H1 (cell line): Measurements from ENCODE around the gene PATJ. TPM values are rescaled to one million over a fixed set of nuclear protein-coding genes. Genes with fewer than 3 reads are reported as not detected.

Source experiments
- CTCF ChIA-PET: fragments of 300-600 bp; sonication (Branson Sonifier 250); formaldehyde crosslinking; loops from one replicate; lab custom pipeline; 2021; ENCODE audit not compliant: partially characterized antibody; lab: Charles Lee
- POLR2A ChIA-PET: fragments of 300-600 bp; sonication (Branson Sonifier 250); formaldehyde crosslinking; loops from one replicate; lab custom pipeline; 2021; ENCODE audit warnings: inconsistent platforms; ENCODE audit not compliant: partially characterized antibody; lab: Charles Lee
- DNase-seq, 2 experiments: peaks; one replicate each; pipeline versions ENCODE4 v3.0.0 to v3.0.0-alpha.2; 2010 to 2022; ENCODE audit warnings: low spot score in 2 of 2, low read depth in 1 of 2, mixed read lengths in 1 of 2
- FAIRE-seq: peaks from 2 replicates; lab custom pipeline; 2011; peaks lifted over from hg19 to GRCh38; lab: Jason Lieb, UNC
- H2AFZ ChIP-seq: 2 replicates; pipeline ENCODE4 v1.8.1; 2012; ENCODE audit warnings: low read length, inconsistent platforms
- H2AK5ac ChIP-seq: 2 replicates; pipeline ENCODE4 v1.6.1; 2013; ENCODE audit warnings: low read depth, low read length
- H2BK120ac ChIP-seq: replicated peaks from 2 replicates; pipeline ENCODE3; 2013; ENCODE audit warnings: low read depth, low read length, inconsistent platforms
- H2BK12ac ChIP-seq: 2 replicates; pipeline ENCODE4 v1.6.1; 2013; ENCODE audit warnings: low read depth, low read length
- H2BK15ac ChIP-seq: 2 replicates; pipeline ENCODE4 v1.6.1; 2013; ENCODE audit warnings: low read length
- H2BK20ac ChIP-seq: 2 replicates; pipeline ENCODE4 v1.6.1; 2013; ENCODE audit warnings: low read length
- H2BK5ac ChIP-seq: 2 replicates; pipeline ENCODE4 v1.6.1; 2013; ENCODE audit warnings: low read depth, low read length
- H3K14ac ChIP-seq: 2 replicates; pipeline ENCODE4 v1.6.1; 2013; ENCODE audit warnings: inconsistent platforms; ENCODE audit not compliant: insufficient read length
- H3K18ac ChIP-seq: 2 replicates; pipeline ENCODE4 v1.6.1; 2013; ENCODE audit warnings: low read length; ENCODE audit errors: extremely low read depth
- H3K23ac ChIP-seq: 2 replicates; pipeline ENCODE4 v1.6.1; 2013; ENCODE audit warnings: inconsistent platforms; ENCODE audit not compliant: insufficient read length
- H3K23me2 ChIP-seq: 2 replicates; pipeline ENCODE4 v1.6.1; 2013; ENCODE audit warnings: low read depth, low read length
- H3K27ac ChIP-seq: 2 replicates; pipeline ENCODE4 v1.6.1; 2011; ENCODE audit warnings: low read depth, low read length, inconsistent platforms
- H3K27me3 ChIP-seq, 4 experiments: replicated peaks in 1 of 4; 1 replicate in 1 of 4; 2 replicates in 3 of 4; pipeline versions ENCODE4 v1.6.1 to v1.8.1; 2011 to 2013; ENCODE audit warnings: low read length in 3 of 4, mild to moderate bottlenecking in 3 of 4, inconsistent platforms in 2 of 4, mixed read lengths in 2 of 4, moderate library complexity in 1 of 4; ENCODE audit not compliant: control insufficient read depth in 3 of 4, insufficient read depth in 3 of 4; ENCODE audit errors: extremely low read depth in 1 of 4
- H3K36me3 ChIP-seq, 4 experiments: 2 replicates each; pipeline versions ENCODE4 v1.6.1 to v1.8.1; 2011 to 2013; ENCODE audit warnings: mild to moderate bottlenecking in 4 of 4, low read length in 3 of 4, moderate library complexity in 2 of 4, control low read depth in 1 of 4, inconsistent platforms in 1 of 4; ENCODE audit not compliant: insufficient read depth in 4 of 4, control insufficient read depth in 2 of 4
- H3K4ac ChIP-seq: replicated peaks from 2 replicates; pipeline ENCODE3; 2013; ENCODE audit warnings: low read length, low read depth, mixed read lengths, inconsistent platforms; ENCODE audit not compliant: insufficient read length
- H3K4me1 ChIP-seq, 4 experiments: replicated peaks in 1 of 4; 1 replicate in 1 of 4; 2 replicates in 3 of 4; pipeline versions ENCODE4 v1.6.1 to v1.8.1; 2011 to 2013; ENCODE audit warnings: low read length in 3 of 4, inconsistent platforms in 2 of 4, mixed read lengths in 1 of 4; ENCODE audit not compliant: insufficient read depth in 4 of 4, control insufficient read depth in 3 of 4
- H3K4me2 ChIP-seq, 2 experiments: 2 replicates each; pipeline versions ENCODE4 v1.6.1 to v1.8.1; 2011 to 2013; ENCODE audit warnings: low read depth in 2 of 2, low read length in 2 of 2, control low read depth in 1 of 2, inconsistent platforms in 1 of 2, mild to moderate bottlenecking in 1 of 2; ENCODE audit not compliant: insufficient read depth in 1 of 2
- H3K4me3 ChIP-seq, 4 experiments: fragments of 200-600, 300-600 bp in 1 of 4; sonication (generic), shearing (Covaris generic), sonication (Bioruptor Twin) in 1 of 4; 2 replicates each; pipeline versions ENCODE4 v1.5.1 to v1.8.1; 2011 to 2016; ENCODE audit warnings: low read length in 4 of 4, low read depth in 3 of 4, control low read depth in 2 of 4, inconsistent platforms in 2 of 4, mild to moderate bottlenecking in 2 of 4, mixed read lengths in 1 of 4, moderate library complexity in 1 of 4; ENCODE audit not compliant: insufficient read depth in 2 of 4; ENCODE audit errors: extremely low read depth in 1 of 4
- H3K56ac ChIP-seq: replicated peaks from 2 replicates; pipeline ENCODE3; 2013; ENCODE audit warnings: low read depth, mild to moderate bottlenecking, mixed read lengths, low read length, inconsistent platforms; ENCODE audit not compliant: insufficient read length
- H3K79me1 ChIP-seq: 2 replicates; pipeline ENCODE4 v1.6.1; 2013; ENCODE audit warnings: low read depth, low read length, control low read depth
- H3K79me2 ChIP-seq, 2 experiments: 2 replicates each; pipeline versions ENCODE4 v1.6.1 to v1.8.1; 2012 to 2013; ENCODE audit warnings: low read length in 2 of 2, mild to moderate bottlenecking in 2 of 2, inconsistent platforms in 1 of 2; ENCODE audit not compliant: insufficient read depth in 2 of 2, control insufficient read depth in 1 of 2
- H3K9ac ChIP-seq, 4 experiments: replicated peaks in 1 of 4; 1 replicate in 1 of 4; 2 replicates in 3 of 4; pipeline versions ENCODE4 v1.6.1 to v1.8.1; 2011 to 2013; ENCODE audit warnings: low read depth in 3 of 4, low read length in 3 of 4, control low read depth in 2 of 4, mild to moderate bottlenecking in 2 of 4, moderate library complexity in 2 of 4, inconsistent platforms in 1 of 4; ENCODE audit errors: extremely low read depth in 1 of 4
- H3K9me3 ChIP-seq, 2 experiments: 2 replicates each; pipeline versions ENCODE4 v1.6.1 to v1.8.1; 2012 to 2013; ENCODE audit warnings: mild to moderate bottlenecking in 2 of 2, moderate library complexity in 2 of 2, control low read depth in 1 of 2, inconsistent platforms in 1 of 2, low read depth in 1 of 2, low read length in 1 of 2, mixed read lengths in 1 of 2; ENCODE audit not compliant: insufficient read depth in 2 of 2
- H4K20me1 ChIP-seq, 2 experiments: replicated peaks in 1 of 2; 2 replicates each; pipeline versions ENCODE3 to v1.8.1; 2011 to 2013; ENCODE audit warnings: inconsistent platforms in 2 of 2, low read length in 2 of 2, mild to moderate bottlenecking in 1 of 2; ENCODE audit not compliant: insufficient read depth in 2 of 2, control insufficient read depth in 1 of 2
- H4K5ac ChIP-seq: 2 replicates; pipeline ENCODE4 v1.6.1; 2013; ENCODE audit warnings: low read length, low read depth, mixed read lengths, inconsistent platforms; ENCODE audit not compliant: insufficient read length
- H4K8ac ChIP-seq: 2 replicates; pipeline ENCODE4 v1.8.0; 2013; ENCODE audit warnings: mild to moderate bottlenecking, moderate library complexity, low read length, inconsistent platforms; ENCODE audit not compliant: insufficient read depth; ENCODE audit errors: extremely low read depth
- H4K91ac ChIP-seq: replicated peaks from 2 replicates; pipeline ENCODE3; 2013; ENCODE audit warnings: low read length, mixed read lengths, inconsistent platforms; ENCODE audit not compliant: insufficient read length
- ASH2L ChIP-seq: fragments of 200-600, 300-600 bp; sonication (generic); IDR thresholded peaks from one replicate; pipeline ENCODE4 v1.7.1; 2017; ENCODE audit warnings: low read length
- BACH1 ChIP-seq: IDR thresholded peaks from 2 replicates; pipeline ENCODE4 v1.6.1; 2012; ENCODE audit warnings: low read length, improper control_type of control experiment
- WGBS, 2 experiments: shearing (Covaris generic) in 1 of 2; methylation state at CpG; one replicate each; pipeline versions ENCODE4 v1.1.6 to v1.1.7; 2013 to 2015; ENCODE audit warnings: low lambda C conversion rate in 2 of 2, mixed read lengths in 2 of 2, inconsistent platforms in 1 of 2, low coverage in 1 of 2, missing lambda C conversion rate in 1 of 2; ENCODE audit not compliant: insufficient replicate concordance in 2 of 2, insufficient coverage in 1 of 2, insufficient read length in 1 of 2; ENCODE audit errors: extremely low coverage in 1 of 2, missing lambda C conversion rate in 1 of 2; 5-methylcytosine and 5-hydroxymethylcytosine counted together
- polyA plus RNA-seq, 7 experiments: library from polyadenylated mRNA; depleted of rRNA in 3 of 7; stranded (reverse) in 5 of 7; unstranded in 2 of 7; fragments of >200 nt in 5 of 7; fragments of 200-250 nt in 2 of 7; gene quantifications; 1 replicate in 5 of 7; 2 replicates in 1 of 7; 4 replicates in 1 of 7; pipeline versions ENCODE4 v1.2.1 to v1.2.3, GENCODE V29; 2011 to 2013; ENCODE audit warnings: missing spikeins in 2 of 7, mixed read lengths in 2 of 7
- total RNA-seq: library from RNA; stranded (reverse); fragmentation: NEBNext Ultra II Directional; extraction: Animal tissue kit (Norgen Biotek cat#: 25700); gene quantifications from 2 replicates; pipeline ENCODE4 v1.2.1, GENCODE V29; 2021

Gene PATJ
- total and polyA plus RNA-seq, 2 of the 8 experiments (the other 6 are each of a cell fraction or from before 2014, with no cell fraction given): 8.2 to 55.6 TPM

- Histone ChIP-seq H3K4me2 (no peak overlapping the region), H4K8ac (no peak overlapping the region), H3K56ac (no peak overlapping the region), H4K5ac (no peak overlapping the region), H3K27me3 (no peaks in the 10 kb centered on the region), H3K14ac (no peak overlapping the region), H2AK5ac (no peak overlapping the region), H3K79me1 (no peaks in the 10 kb centered on the region), H2BK120ac (no peak overlapping the region), H2BK20ac (no peak overlapping the region), H4K91ac (no peak overlapping the region), H4K20me1 (no peaks in the 10 kb centered on the region), H3K23me2 (no peaks in the 10 kb centered on the region), H2BK5ac (no peak overlapping the region), H3K36me3 (no peaks in the 10 kb centered on the region; a peak in 2 of 8 replicates), H3K27ac (no peak overlapping the region), H3K79me2 (no peaks in the 10 kb centered on the region), H3K18ac (no peak overlapping the region), H3K9me3 (no peaks in the 10 kb centered on the region), H3K4me1 (peaks cover 0 to 5% (median 2%) of the 10 kb centered on the region in 4 experiments; a peak in 2 of 7 replicates), H3K4me3 (no peak overlapping the region), H3K4ac (no peak overlapping the region), H2AFZ (no peak overlapping the region), H2BK15ac (no peak overlapping the region), H3K9ac (no peak overlapping the region), H2BK12ac (no peak overlapping the region), H3K23ac (no peak overlapping the region)
- POLR2A ChIA-PET: no interaction called here
- DNase-seq (no peak), FAIRE-seq (no peak)
- peak; percentile 39; the same call in 1 of the 2 replicates for TF ChIP-seq BACH1
- TF ChIP-seq ASH2L: no peak
- 84% methylated on average over 6 of the region's 6 CpGs; no CpG with 5 or more reads in 1 of the 2 experiments for WGBS, 2 experiments
- CTCF ChIA-PET: interaction anchor here (0.8 to 1.5 kb wide), 4 partner anchors 10 to 52 kb away, joined by 3 to 5 read pairs (median 4); no protein-coding TSS in a partner anchor
Observed at GRCh38 chr1:62045574-62045973, 303.3 kb downstream of the PATJ start.
